ENCODE measurements around the gene PHF12.
A peak's percentile ranks its signal among the peaks of the same experiment; 100 is the strongest.

The PHF12 gene

GRCh38 chr17:28975031-28975430 is 23.7 kb upstream of the PHF12 start:
- no peak for DNase-seq (ENCODE audit: low spot score)

- DNase-seq (ENCODE audit: low spot score) = no peak
Measured at GRCh38 chr17:28974451-28974850, 23.1 kb upstream of the PHF12 start.

GRCh38 chr17:28973425-28973824 is 22.1 kb upstream of the PHF12 start:
- peak; percentile 68 for DNase-seq (ENCODE audit: low spot score)

- peak; percentile 38 for DNase-seq (ENCODE audit: low spot score)
Measured at GRCh38 chr17:28972437-28972836, 21.1 kb upstream of the PHF12 start.

GRCh38 chr17:28970879-28971278 is 19.6 kb upstream of the PHF12 start:
- no peak for DNase-seq (ENCODE audit: low spot score)

- no peak for DNase-seq (ENCODE audit: low spot score)
Measured at GRCh38 chr17:28969706-28970393, 18.5 kb upstream of the PHF12 start.

- no peak for DNase-seq (ENCODE audit: low spot score)
Measured at GRCh38 chr17:28968914-28969295, 17.6 kb upstream of the PHF12 start.

GRCh38 chr17:28968231-28968913 is 17.1 kb upstream of the PHF12 start:
- no peak for DNase-seq (ENCODE audit: low spot score)

- no peak for DNase-seq (ENCODE audit: low spot score)
Measured at GRCh38 chr17:28967221-28968135, 16.2 kb upstream of the PHF12 start.

- DNase-seq (ENCODE audit: low spot score) = no peak
Measured at GRCh38 chr17:28963841-28964240, 12.5 kb upstream of the PHF12 start.

GRCh38 chr17:28963055-28963611 is 11.8 kb upstream of the PHF12 start:
- no peak for DNase-seq (ENCODE audit: low spot score)

GRCh38 chr17:28961391-28961790 is 10.1 kb upstream of the PHF12 start:
- DNase-seq (ENCODE audit: low spot score) = no peak

GRCh38 chr17:28960256-28961061 is 9.1 kb upstream of the PHF12 start:
- no peak for DNase-seq (ENCODE audit: low spot score)

- DNase-seq (ENCODE audit: low spot score) = no peak
Measured at GRCh38 chr17:28959471-28959871, 8.2 kb upstream of the PHF12 start.

- no peak for DNase-seq (ENCODE audit: low spot score)
Measured at GRCh38 chr17:28958820-28959455, 7.6 kb upstream of the PHF12 start.

- no peak for DNase-seq (ENCODE audit: low spot score)
Measured at GRCh38 chr17:28957992-28958355, 6.7 kb upstream of the PHF12 start.

- no peak for DNase-seq (ENCODE audit: low spot score)
Measured at GRCh38 chr17:28957277-28957991, 6.1 kb upstream of the PHF12 start.

- DNase-seq (ENCODE audit: low spot score) = no peak
Measured at GRCh38 chr17:28956861-28957260, 5.5 kb upstream of the PHF12 start.

GRCh38 chr17:28956112-28956511 is 4.8 kb upstream of the PHF12 start:
- DNase-seq (ENCODE audit: low spot score) = no peak

GRCh38 chr17:28955408-28955807 is 4.1 kb upstream of the PHF12 start:
- no peak for DNase-seq (ENCODE audit: low spot score)

GRCh38 chr17:28954886-28955285 is 3.6 kb upstream of the PHF12 start:
- DNase-seq (ENCODE audit: low spot score) = no peak

Data from AG20443 (cell line).